ENCODE results near the gene CLTC. TPM values are rescaled to one million over a fixed set of nuclear protein-coding genes. Genes with fewer than 3 reads are reported as not detected.
A peak's percentile ranks its signal among the peaks of the same experiment; 100 is the strongest.
"Not testable (repeated sequence)": the region's sequence is repeated elsewhere in the genome, so short reads cannot be mapped to it uniquely, and the experiment has no call there.

CLTC gene
- total RNA-seq (2014; rRNA removed; shearing (Covaris generic)) (343 and 439 TPM in 2 replicates), polyA plus RNA-seq (2016; fragmentation: Nextera tagmentation; extraction: Ambion mirVana) (162 and 169 TPM in 2 replicates)

DNA sequence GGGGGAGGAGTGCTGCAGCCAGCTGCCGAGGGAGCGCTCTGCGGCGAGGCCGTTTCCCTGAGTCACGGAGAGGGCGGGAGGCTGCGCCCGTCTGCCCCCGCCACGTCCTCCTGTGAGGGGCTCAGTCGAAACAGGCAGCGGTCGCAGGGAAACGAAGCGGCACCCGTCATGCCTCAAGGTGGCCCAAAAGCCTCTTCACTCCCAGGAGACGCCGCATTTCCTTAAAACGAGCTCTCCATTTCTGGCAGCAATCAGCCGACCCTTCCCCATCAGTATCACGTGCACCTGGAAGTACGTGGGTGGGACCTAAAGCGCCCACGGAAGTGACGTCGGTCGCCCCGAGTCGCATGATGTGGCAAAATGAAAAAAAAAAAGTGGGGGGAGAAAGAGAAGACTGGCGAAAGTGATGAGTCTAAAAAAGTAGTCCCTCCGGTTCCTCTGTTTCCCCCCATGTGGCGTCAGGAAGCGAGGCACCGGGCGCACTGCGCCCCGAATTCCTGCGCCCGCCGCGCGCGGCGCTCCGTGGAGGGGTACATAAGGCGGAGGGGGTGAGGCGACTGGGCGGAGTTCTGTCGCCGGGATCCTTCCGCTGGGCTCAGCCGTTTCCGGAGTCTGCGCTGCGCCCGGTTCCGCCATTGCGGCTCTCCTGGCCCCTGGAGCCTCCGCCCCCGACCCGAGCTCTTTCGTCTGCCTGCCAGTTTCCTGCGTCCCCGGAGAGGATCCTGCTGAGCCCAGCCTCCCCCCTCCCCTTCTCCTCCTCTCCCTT, at the start of gene CLTC:
CLTC (plus strand) TSS at position 598 of the 766 bp plus-strand sequence. CDS start 237 bp downstream, outside the sequence.
- H3K36me3 ChIP-seq (ENCODE audit: low read depth): no peaks in the 10 kb centered on the region; the same call in 1 of the 2 replicates
- H3K9me3 ChIP-seq (ENCODE audit: low read depth): no peaks in the 10 kb centered on the region
- DNase-seq: peak; percentile 99
- TF ChIP-seq EZH2 (IDR thresholded peaks at IDR 0.05; ENCODE audit: insufficient read depth, poor library complexity, severe bottlenecking) (no peak), EZH2phosphoT487 (IDR thresholded peaks at IDR 0.05; ENCODE audit: insufficient read depth, low read depth) (no peak)
- peaks cover 39% of the 10 kb centered on the region for H3K4me1 ChIP-seq (ENCODE audit: insufficient read depth)
- peaks cover 38% of the 10 kb centered on the region for H3F3A ChIP-seq (ENCODE audit: insufficient read depth)
- peak within 1 kb of the TSS; percentile 100 for H3K4me2 ChIP-seq (ENCODE audit: unreplicated experiment)
- no peaks in the 10 kb centered on the region for H3K27me3 ChIP-seq (replicated peaks; ENCODE audit: insufficient read depth)
- no peaks in the 10 kb centered on the region for H3K9me2 ChIP-seq (ENCODE audit: insufficient read depth)
- peak within 1 kb of the TSS; percentile 99 for H3K4me3 ChIP-seq
- peaks cover 64% of the 10 kb centered on the region for H3K79me2 ChIP-seq (ENCODE audit: insufficient read depth)
- peak within 1 kb of the TSS; percentile 65 for H2AFZ ChIP-seq
- in situ Hi-C loops (cut with MboI): no loop called here
- peak within 1 kb of the TSS; percentile 99 for H3K27ac ChIP-seq
- H4K20me1 ChIP-seq (ENCODE audit: insufficient read depth): peaks cover 30% of the 10 kb centered on the region
- WGBS, 2 experiments (ENCODE audit: low coverage in 1 of 2, low lambda C conversion rate in 2 of 2, missing lambda C conversion rate in 2 of 2): 1% methylated on average over 54 to 62 of the region's 65 CpGs
- peak within 1 kb of the TSS; percentile 100 for H3K9ac ChIP-seq

- no peak overlapping the region for H3K4me2 ChIP-seq (ENCODE audit: unreplicated experiment)
- in situ Hi-C loops (cut with MboI): no loop called here
- H3K79me2 ChIP-seq (ENCODE audit: insufficient read depth): peaks cover 15% of the 10 kb centered on the region
- H3K9ac ChIP-seq: no peak overlapping the region
- H2AFZ ChIP-seq: no peak overlapping the region
- no peaks in the 10 kb centered on the region for H4K20me1 ChIP-seq (ENCODE audit: insufficient read depth)
- DNase-seq: peak; percentile 82
- WGBS, 2 experiments (ENCODE audit: low coverage in 1 of 2, low lambda C conversion rate in 2 of 2, missing lambda C conversion rate in 2 of 2): 71 to 79% methylated on average over 10 of the region's 10 CpGs
- peaks cover 9% of the 10 kb centered on the region; the same call in 1 of the 2 replicates for H3K4me1 ChIP-seq (ENCODE audit: insufficient read depth)
- H3K27me3 ChIP-seq (replicated peaks; ENCODE audit: insufficient read depth): no peaks in the 10 kb centered on the region
- H3K4me3 ChIP-seq: no peak overlapping the region
- H3K27ac ChIP-seq: peak overlapping the region; percentile 76
- H3K9me3 ChIP-seq (ENCODE audit: low read depth): no peaks in the 10 kb centered on the region
- peaks cover 10% of the 10 kb centered on the region for H3F3A ChIP-seq (ENCODE audit: insufficient read depth)
- TF ChIP-seq EZH2 (IDR thresholded peaks at IDR 0.05; ENCODE audit: insufficient read depth, poor library complexity, severe bottlenecking): no peak
- TF ChIP-seq EZH2phosphoT487 (IDR thresholded peaks at IDR 0.05; ENCODE audit: insufficient read depth, low read depth): no peak
- no peaks in the 10 kb centered on the region for H3K9me2 ChIP-seq (ENCODE audit: insufficient read depth)
- no peaks in the 10 kb centered on the region; the same call in 1 of the 2 replicates for H3K36me3 ChIP-seq (ENCODE audit: low read depth)
These were observed 47.3 kb upstream of the CLTC start for GRCh38 chr17:59572301-59572924.

DNA sequence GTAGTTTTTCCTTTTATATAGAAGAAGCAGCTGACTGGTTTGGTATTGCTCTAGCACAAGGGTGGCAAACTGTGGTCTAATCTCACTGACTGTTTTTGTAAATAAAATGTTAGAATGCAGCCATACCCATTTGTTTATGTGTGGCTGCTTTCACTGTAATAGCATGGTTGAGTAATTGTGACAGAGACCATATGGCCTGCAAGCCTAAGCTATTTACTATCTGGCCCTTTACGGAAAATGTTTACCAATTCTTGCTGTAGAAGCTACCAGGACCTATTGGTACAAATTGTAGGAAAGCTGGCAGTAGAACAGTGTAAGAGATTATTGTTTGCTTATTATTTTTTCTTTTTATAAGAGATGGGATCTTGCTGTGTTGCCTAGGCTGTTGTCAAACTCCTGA, 35.5 kb upstream of the CLTC start:
- H3K4me2 ChIP-seq (ENCODE audit: unreplicated experiment); H2AFZ ChIP-seq; H3K9ac ChIP-seq; DNase-seq; H3K4me3 ChIP-seq; H3F3A ChIP-seq (ENCODE audit: insufficient read depth); in situ Hi-C loops (cut with MboI); H3K9me3 ChIP-seq (ENCODE audit: low read depth); H3K27me3 ChIP-seq (replicated peaks; ENCODE audit: insufficient read depth); H3K36me3 ChIP-seq (ENCODE audit: low read depth); H3K4me1 ChIP-seq (ENCODE audit: insufficient read depth); H3K79me2 ChIP-seq (ENCODE audit: insufficient read depth); H3K27ac ChIP-seq; H3K9me2 ChIP-seq (ENCODE audit: insufficient read depth); H4K20me1 ChIP-seq (ENCODE audit: insufficient read depth): not testable (repeated sequence)
- no CpG with 5 or more reads among the region's 1 CpG for WGBS, 2 experiments (ENCODE audit: low coverage in 1 of 2, low lambda C conversion rate in 2 of 2, missing lambda C conversion rate in 2 of 2)

DNA sequence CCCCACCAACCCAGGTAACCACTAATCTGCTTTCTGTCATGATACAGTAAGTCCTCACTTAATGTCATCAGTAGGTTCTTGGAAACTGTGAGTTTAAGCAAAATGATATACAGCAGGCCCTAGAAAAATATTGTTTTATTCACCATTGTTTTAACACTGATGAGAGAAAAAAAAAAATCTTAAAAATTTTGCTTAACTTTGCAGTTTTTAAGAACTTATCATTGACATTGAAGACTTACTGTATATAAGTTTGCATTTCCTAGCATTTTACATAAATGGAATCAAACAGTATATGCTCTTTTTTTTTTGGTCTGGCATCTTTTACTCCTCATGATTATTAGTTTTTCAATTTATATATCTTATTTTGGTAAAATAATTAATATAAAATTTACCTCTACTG, 19.5 kb upstream of the CLTC start:
- no peaks in the 10 kb centered on the region for H3K9me3 ChIP-seq (ENCODE audit: low read depth)
- TF ChIP-seq EZH2 (IDR thresholded peaks at IDR 0.05; ENCODE audit: insufficient read depth, poor library complexity, severe bottlenecking) (no peak), EZH2phosphoT487 (IDR thresholded peaks at IDR 0.05; ENCODE audit: insufficient read depth, low read depth) (no peak)
- peaks cover 27% of the 10 kb centered on the region for H3K36me3 ChIP-seq (ENCODE audit: low read depth)
- no peak overlapping the region for H2AFZ ChIP-seq
- H3K9ac ChIP-seq: no peak overlapping the region
- no peaks in the 10 kb centered on the region for H3K4me1 ChIP-seq (ENCODE audit: insufficient read depth)
- H3K9me2 ChIP-seq (ENCODE audit: insufficient read depth): no peaks in the 10 kb centered on the region
- in situ Hi-C loops (cut with MboI): no loop called here
- DNase-seq: no peak
- no peak overlapping the region for H3K27ac ChIP-seq
- H3K27me3 ChIP-seq (replicated peaks; ENCODE audit: insufficient read depth): no peaks in the 10 kb centered on the region
- H4K20me1 ChIP-seq (ENCODE audit: insufficient read depth): no peaks in the 10 kb centered on the region
- no peak overlapping the region for H3K4me3 ChIP-seq
- H3F3A ChIP-seq (ENCODE audit: insufficient read depth): no peaks in the 10 kb centered on the region
- H3K4me2 ChIP-seq (ENCODE audit: unreplicated experiment): no peak overlapping the region
- no peaks in the 10 kb centered on the region for H3K79me2 ChIP-seq (ENCODE audit: insufficient read depth)

All from GM23248 (cell line).